Right renal pelvis (tissue), 4 donors: ENCODE measurements around the gene PEX26. TPM values are rescaled to one million over a fixed set of nuclear protein-coding genes. Genes with fewer than 3 reads are reported as not detected.
A peak's percentile ranks its signal among the peaks of the same experiment; 100 is the strongest.
"Not testable (repeated sequence)": the region's sequence is repeated elsewhere in the genome, so short reads cannot be mapped to it uniquely, and the experiment has no call there.

Experiments used
- DNase-seq, 4 donors: peaks; one replicate each; pipeline ENCODE4 v3.0.0-alpha.2; 2013; ENCODE audit warnings: low read depth in 4 of 4, low spot score in 3 of 4, missing footprints in 1 of 4
- polyA plus RNA-seq, 4 donors: library from polyadenylated mRNA; unstranded; fragments of 120-200 nt; gene quantifications; one replicate each; pipeline ENCODE4 v1.2.1, GENCODE V29; 2013; ENCODE audit not compliant: insufficient read length in 4 of 4

Gene PEX26
- 10 to 100 TPM; 29.6 to 33.7 (median 30.4) TPM for polyA plus RNA-seq

GRCh38 chr22:18077639-18078328, at the start of gene PEX26:
PEX26 (plus strand) TSS chr22:18077990; CDS start chr22:18078377, 387 bp downstream.
- DNase-seq = peak; percentile 80 to 90 (median 84)

GRCh38 chr22:18028817-18029527, 48.8 kb upstream of the PEX26 start:
- DNase-seq = no peak

- DNase-seq = no peak
Observed at GRCh38 chr22:18029686-18030267, 48.0 kb upstream of the PEX26 start.

GRCh38 chr22:18031695-18032454, 45.9 kb upstream of the PEX26 start:
- no peak for DNase-seq

- no peak for DNase-seq
Observed at GRCh38 chr22:18032455-18033101, 45.2 kb upstream of the PEX26 start.

GRCh38 chr22:18033204-18033998, 44.4 kb upstream of the PEX26 start:
- DNase-seq = no peak

GRCh38 chr22:18034076-18034475, 43.7 kb upstream of the PEX26 start:
- DNase-seq = no peak

- DNase-seq = no peak
Observed at GRCh38 chr22:18035751-18036150, 42.0 kb upstream of the PEX26 start.

GRCh38 chr22:18040898-18041297, 36.9 kb upstream of the PEX26 start:
- not testable (repeated sequence) for DNase-seq

- DNase-seq = no peak
Observed at GRCh38 chr22:18042685-18043084, 35.1 kb upstream of the PEX26 start.

GRCh38 chr22:18044548-18045271, 33.1 kb upstream of the PEX26 start:
- no peak for DNase-seq

- no peak for DNase-seq
Observed at GRCh38 chr22:18045794-18046193, 32.0 kb upstream of the PEX26 start.

GRCh38 chr22:18048041-18048440, 29.7 kb upstream of the PEX26 start:
- DNase-seq = no peak

- no peak for DNase-seq
Observed at GRCh38 chr22:18048441-18048898, 29.3 kb upstream of the PEX26 start.

- DNase-seq = no peak
Observed at GRCh38 chr22:18050065-18050464, 27.7 kb upstream of the PEX26 start.

GRCh38 chr22:18051113-18051512, 26.7 kb upstream of the PEX26 start:
- DNase-seq = not testable (repeated sequence)

- not testable (repeated sequence) for DNase-seq
Observed at GRCh38 chr22:18053216-18053946, 24.4 kb upstream of the PEX26 start.

- DNase-seq = no peak
Observed at GRCh38 chr22:18055619-18056160, 22.1 kb upstream of the PEX26 start.
